SK-N-DZ (cell line): ENCODE results near the gene ADGRE2.

Experiments
- small RNA-seq, 2 experiments: library from RNA; depleted of rRNA; stranded (forward); fragments of <200 nt; gene quantifications; one replicate each; pipeline ENCODE3, GENCODE V24; 2014

Gene ADGRE2

Small RNA genes within 50 kb of the gene (small RNA-seq; reads per million reads assigned to genes)
- 0 to 0.04 reads per million in 2 experiments for gene AC005255.1
